IPS-20b (cell line): ENCODE measurements around the gene SINHCAF.

Experiments used
- H3K27ac ChIP-seq: one replicate; pipeline ENCODE4 v1.5.1; 2013; ENCODE audit warnings: low read length
- H3K27me3 ChIP-seq: 2 replicates; pipeline ENCODE4 v1.6.1; 2013; ENCODE audit warnings: mild to moderate bottlenecking, low read length, inconsistent platforms; ENCODE audit not compliant: insufficient read depth
- H3K36me3 ChIP-seq: 2 replicates; pipeline ENCODE4 v1.6.1; 2013; ENCODE audit warnings: low read depth, mild to moderate bottlenecking, inconsistent platforms, low read length, moderate library complexity; ENCODE audit not compliant: insufficient read depth
- H3K4me1 ChIP-seq: 2 replicates; pipeline ENCODE4 v1.6.1; 2013; ENCODE audit warnings: mild to moderate bottlenecking, control low read depth, inconsistent platforms, low read length, moderate library complexity; ENCODE audit not compliant: insufficient read depth
- H3K4me3 ChIP-seq: 2 replicates; pipeline ENCODE4 v1.5.1; 2013; ENCODE audit warnings: mild to moderate bottlenecking, low read length, inconsistent platforms
- H3K9ac ChIP-seq: 2 replicates; pipeline ENCODE4 v1.6.1; 2013; ENCODE audit warnings: low read depth, mild to moderate bottlenecking, inconsistent platforms, low read length, moderate library complexity
- H3K9me3 ChIP-seq: 2 replicates; pipeline ENCODE4 v1.6.1; 2013; ENCODE audit warnings: mild to moderate bottlenecking, low read depth, low read length, inconsistent platforms; ENCODE audit not compliant: insufficient read depth

The SINHCAF gene

GRCh38 chr12:31315784-31316465 is 10.0 kb downstream of the SINHCAF start:
- peaks cover 57% of the 10 kb centered on the region for H3K4me1 ChIP-seq

GRCh38 chr12:31315044-31315715 is 10.8 kb downstream of the SINHCAF start:
- no peak overlapping the region for H3K9ac ChIP-seq
- no peaks in the 10 kb centered on the region for H3K27me3 ChIP-seq
- H3K4me3 ChIP-seq: no peak overlapping the region
- peaks cover 37% of the 10 kb centered on the region for H3K36me3 ChIP-seq
- H3K27ac ChIP-seq: no peak overlapping the region
- no peaks in the 10 kb centered on the region for H3K9me3 ChIP-seq
- peaks cover 49% of the 10 kb centered on the region for H3K4me1 ChIP-seq

More at GRCh38 chr12:31315784-31316465, 10.0 kb downstream of the SINHCAF start:
- Histone ChIP-seq H3K9ac (no peak overlapping the region), H3K27ac (no peak overlapping the region), H3K36me3 (peaks cover 30% of the 10 kb centered on the region), H3K4me3 (no peak overlapping the region), H3K27me3 (no peaks in the 10 kb centered on the region), H3K9me3 (no peaks in the 10 kb centered on the region)

- no peak overlapping the region for H3K27ac ChIP-seq
- no peak overlapping the region for H3K9ac ChIP-seq
- H3K9me3 ChIP-seq: no peaks in the 10 kb centered on the region
- no peak overlapping the region for H3K4me3 ChIP-seq
- peaks cover 50% of the 10 kb centered on the region for H3K36me3 ChIP-seq
- peaks cover 31% of the 10 kb centered on the region for H3K4me1 ChIP-seq
- no peaks in the 10 kb centered on the region for H3K27me3 ChIP-seq
Measured at GRCh38 chr12:31312431-31312830, 13.5 kb downstream of the SINHCAF start.

- Histone ChIP-seq H3K36me3 (peaks cover 55% of the 10 kb centered on the region), H3K4me3 (no peak overlapping the region), H3K27me3 (no peaks in the 10 kb centered on the region), H3K4me1 (peaks cover 25% of the 10 kb centered on the region), H3K27ac (no peak overlapping the region), H3K9me3 (no peaks in the 10 kb centered on the region), H3K9ac (no peak overlapping the region)
Measured at GRCh38 chr12:31311634-31312258, 14.2 kb downstream of the SINHCAF start.

- Histone ChIP-seq H3K4me3 (no peak overlapping the region), H3K4me1 (peaks cover 17% of the 10 kb centered on the region), H3K27ac (no peak overlapping the region), H3K27me3 (no peaks in the 10 kb centered on the region), H3K36me3 (peaks cover 64% of the 10 kb centered on the region), H3K9ac (no peak overlapping the region), H3K9me3 (no peaks in the 10 kb centered on the region)
Measured at GRCh38 chr12:31310488-31310887, 15.5 kb downstream of the SINHCAF start.

GRCh38 chr12:31309279-31309678 is 16.7 kb downstream of the SINHCAF start:
- Histone ChIP-seq H3K4me1 (peaks cover 7% of the 10 kb centered on the region), H3K36me3 (peaks cover 66% of the 10 kb centered on the region), H3K9me3 (no peaks in the 10 kb centered on the region)

GRCh38 chr12:31308116-31308515 is 17.8 kb downstream of the SINHCAF start:
- H3K27ac ChIP-seq: no peak overlapping the region
- H3K27me3 ChIP-seq: no peaks in the 10 kb centered on the region
- peaks cover 7% of the 10 kb centered on the region for H3K4me1 ChIP-seq
- no peak overlapping the region for H3K9ac ChIP-seq
- peaks cover 78% of the 10 kb centered on the region for H3K36me3 ChIP-seq
- H3K9me3 ChIP-seq: no peaks in the 10 kb centered on the region
- no peak overlapping the region for H3K4me3 ChIP-seq

More at GRCh38 chr12:31309279-31309678, 16.7 kb downstream of the SINHCAF start:
- Histone ChIP-seq H3K4me3 (no peak overlapping the region), H3K9ac (no peak overlapping the region), H3K27ac (no peak overlapping the region), H3K27me3 (no peaks in the 10 kb centered on the region)

- Histone ChIP-seq H3K9ac (no peak overlapping the region), H3K9me3 (no peaks in the 10 kb centered on the region), H3K27me3 (no peaks in the 10 kb centered on the region), H3K4me3 (no peak overlapping the region), H3K4me1 (peaks cover 7% of the 10 kb centered on the region), H3K36me3 (peaks cover 81% of the 10 kb centered on the region), H3K27ac (no peak overlapping the region)
Measured at GRCh38 chr12:31306866-31307265, 19.1 kb downstream of the SINHCAF start.

GRCh38 chr12:31303466-31303865 is 22.5 kb downstream of the SINHCAF start:
- H3K36me3 ChIP-seq: peaks cover 92% of the 10 kb centered on the region
- no peaks in the 10 kb centered on the region for H3K27me3 ChIP-seq
- H3K9ac ChIP-seq: no peak overlapping the region
- no peak overlapping the region for H3K27ac ChIP-seq
- no peaks in the 10 kb centered on the region for H3K9me3 ChIP-seq
- no peak overlapping the region for H3K4me3 ChIP-seq
- peaks cover 13% of the 10 kb centered on the region for H3K4me1 ChIP-seq

- Histone ChIP-seq H3K4me1 (peaks cover 7% of the 10 kb centered on the region; the same call in 1 of the 2 replicates), H3K9ac (no peak overlapping the region), H3K36me3 (peaks cover 93% of the 10 kb centered on the region), H3K27me3 (no peaks in the 10 kb centered on the region), H3K4me3 (no peak overlapping the region), H3K9me3 (no peaks in the 10 kb centered on the region), H3K27ac (no peak overlapping the region)
Measured at GRCh38 chr12:31301311-31301710, 24.6 kb downstream of the SINHCAF start.

- Histone ChIP-seq H3K4me3 (no peak overlapping the region), H3K9ac (no peak overlapping the region), H3K4me1 (peaks cover 7% of the 10 kb centered on the region; the same call in 1 of the 2 replicates), H3K27me3 (no peaks in the 10 kb centered on the region), H3K27ac (no peak overlapping the region), H3K9me3 (no peaks in the 10 kb centered on the region), H3K36me3 (peaks cover 93% of the 10 kb centered on the region)
Measured at GRCh38 chr12:31300783-31301182, 25.2 kb downstream of the SINHCAF start.

- Histone ChIP-seq H3K4me3 (no peak overlapping the region), H3K36me3 (peaks cover 96% of the 10 kb centered on the region), H3K27me3 (no peaks in the 10 kb centered on the region), H3K9me3 (no peaks in the 10 kb centered on the region), H3K27ac (no peak overlapping the region), H3K9ac (no peak overlapping the region), H3K4me1 (peaks cover 7% of the 10 kb centered on the region; the same call in 1 of the 2 replicates)
Measured at GRCh38 chr12:31300341-31300740, 25.6 kb downstream of the SINHCAF start.
